HT1080 (cell line): Measurements from ENCODE around the gene TRRAP. TPM values are rescaled to one million over a fixed set of nuclear protein-coding genes. Genes with fewer than 3 reads are reported as not detected.
"Not testable (repeated sequence)": the region's sequence is repeated elsewhere in the genome, so short reads cannot be mapped to it uniquely, and the experiment has no call there.

ENCODE experiments used
- DNase-seq: peaks from one replicate; pipeline ENCODE4 v3.0.0-alpha.2; 2015; ENCODE audit warnings: low read depth
- total RNA-seq: library from RNA; depleted of rRNA; stranded (reverse); fragments of >200 nt; shearing (Covaris generic); gene quantifications from 2 replicates; pipeline ENCODE4 v1.2.3, GENCODE V29; 2014

Gene TRRAP
- total RNA-seq, 1 experiment from 2014 or later = 14.7 TPM

DNA sequence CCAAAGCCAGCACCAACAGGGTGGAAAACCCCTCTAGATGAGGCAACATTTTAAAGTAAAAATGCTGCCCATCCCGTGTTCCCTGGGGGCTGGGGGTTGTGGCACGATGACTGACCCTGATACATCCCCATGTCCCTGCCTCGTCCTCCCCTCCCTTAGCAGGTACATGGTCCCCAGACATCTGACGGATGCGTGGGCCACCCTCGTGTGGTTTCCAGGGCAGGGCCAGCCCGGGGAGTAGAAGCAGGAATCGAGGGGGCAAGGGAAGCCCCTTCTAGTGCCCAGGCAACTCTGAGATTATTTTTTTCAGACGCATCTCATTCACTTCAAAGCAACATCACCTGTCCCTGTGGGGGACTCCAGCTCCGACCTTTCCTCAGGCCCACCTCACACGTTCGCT, 12.0 kb upstream of the TRRAP start:
- no peak for DNase-seq

- no peak for DNase-seq
Measured at GRCh38 chr7:98866765-98867164, 11.6 kb upstream of the TRRAP start.

- no peak for DNase-seq
Measured at GRCh38 chr7:98868450-98868849, 9.9 kb upstream of the TRRAP start.

DNA sequence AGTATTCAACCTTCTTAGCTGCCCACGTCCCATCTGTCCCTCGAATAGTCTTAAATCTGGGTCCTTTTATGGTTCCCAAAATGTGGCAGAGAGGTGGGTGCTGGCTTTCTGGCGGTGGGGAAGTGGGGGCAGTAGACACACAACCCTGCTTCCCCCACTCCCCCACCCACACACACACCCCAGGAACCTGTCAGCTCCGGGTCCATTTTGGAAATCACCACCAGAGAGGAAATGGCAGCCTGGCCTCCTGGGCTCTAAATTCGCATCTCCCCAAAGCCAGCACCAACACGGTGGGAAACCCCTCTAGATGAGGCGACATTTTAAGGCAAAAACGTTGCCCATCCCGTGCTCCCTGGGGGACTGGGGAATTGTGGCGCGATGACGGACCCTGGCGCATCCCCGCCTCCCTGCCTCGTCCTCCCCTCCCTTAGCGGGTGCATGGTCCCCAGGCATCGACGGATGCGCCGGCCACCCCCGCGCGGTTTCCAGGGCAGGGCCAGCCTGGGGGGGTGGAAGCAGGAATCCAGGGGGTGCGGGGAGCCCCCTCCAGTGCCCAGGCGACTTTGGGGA, 9.2 kb upstream of the TRRAP start:
- no peak for DNase-seq

DNA sequence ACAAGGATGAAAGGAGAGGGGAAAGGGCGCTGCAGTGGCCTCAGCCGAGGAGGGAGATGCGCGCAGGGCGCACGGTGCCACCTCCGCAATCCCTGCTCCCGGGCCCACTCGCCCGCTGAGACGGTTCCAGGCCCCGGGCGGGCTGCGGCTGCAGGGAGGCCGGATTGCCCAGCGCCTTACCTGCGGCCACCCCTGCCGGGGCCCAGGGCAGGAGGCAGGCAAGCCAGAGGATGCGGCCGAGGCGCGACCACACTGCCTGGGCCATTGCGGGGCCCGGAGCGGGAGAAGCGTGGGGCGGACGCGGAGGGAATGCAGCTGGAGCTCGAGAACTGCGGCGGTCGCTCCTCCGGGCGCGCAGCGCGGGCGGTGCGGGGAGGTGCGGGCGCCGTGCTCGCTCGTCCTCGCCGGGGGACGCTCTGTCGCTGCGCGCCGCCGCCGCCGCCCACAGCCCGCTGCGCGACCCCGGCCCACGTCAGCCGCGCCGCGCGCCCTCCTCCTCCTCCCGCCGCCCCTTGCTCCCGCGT, 8.7 kb upstream of the TRRAP start, which contains the start of gene TMEM130:
Gene TMEM130 (minus strand): TSS at position 418 of the 524 bp plus-strand sequence. CDS start 153 bp downstream, at position 265.
- DNase-seq = no peak

DNA sequence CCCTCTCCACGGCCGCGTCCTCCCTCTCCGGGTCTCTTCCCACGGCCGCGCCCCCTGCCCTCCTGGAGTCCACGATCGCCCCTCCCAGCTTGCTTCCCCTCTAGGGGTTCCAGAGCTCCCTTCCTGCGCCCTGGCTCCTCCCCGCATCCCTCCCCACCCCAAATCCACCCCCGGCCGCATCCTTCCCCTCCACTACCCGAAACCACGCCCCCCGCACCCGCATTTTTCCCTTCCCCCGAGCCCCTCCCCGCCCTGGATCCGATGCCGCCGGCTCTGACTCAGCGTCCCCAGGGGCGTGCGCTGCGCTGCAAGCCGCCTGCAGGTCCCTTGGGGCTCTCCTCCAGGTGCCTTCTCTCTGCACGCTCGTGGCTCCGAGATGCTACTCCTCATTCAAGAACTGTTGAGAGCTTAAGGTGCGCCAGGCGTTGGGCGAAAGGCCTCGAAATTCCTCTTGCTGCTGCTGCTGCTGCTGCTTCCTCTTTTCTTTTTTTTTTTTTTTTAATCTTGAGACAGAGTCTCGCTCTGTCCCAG, 8.1 kb upstream of the TRRAP start:
- DNase-seq = no peak

DNA sequence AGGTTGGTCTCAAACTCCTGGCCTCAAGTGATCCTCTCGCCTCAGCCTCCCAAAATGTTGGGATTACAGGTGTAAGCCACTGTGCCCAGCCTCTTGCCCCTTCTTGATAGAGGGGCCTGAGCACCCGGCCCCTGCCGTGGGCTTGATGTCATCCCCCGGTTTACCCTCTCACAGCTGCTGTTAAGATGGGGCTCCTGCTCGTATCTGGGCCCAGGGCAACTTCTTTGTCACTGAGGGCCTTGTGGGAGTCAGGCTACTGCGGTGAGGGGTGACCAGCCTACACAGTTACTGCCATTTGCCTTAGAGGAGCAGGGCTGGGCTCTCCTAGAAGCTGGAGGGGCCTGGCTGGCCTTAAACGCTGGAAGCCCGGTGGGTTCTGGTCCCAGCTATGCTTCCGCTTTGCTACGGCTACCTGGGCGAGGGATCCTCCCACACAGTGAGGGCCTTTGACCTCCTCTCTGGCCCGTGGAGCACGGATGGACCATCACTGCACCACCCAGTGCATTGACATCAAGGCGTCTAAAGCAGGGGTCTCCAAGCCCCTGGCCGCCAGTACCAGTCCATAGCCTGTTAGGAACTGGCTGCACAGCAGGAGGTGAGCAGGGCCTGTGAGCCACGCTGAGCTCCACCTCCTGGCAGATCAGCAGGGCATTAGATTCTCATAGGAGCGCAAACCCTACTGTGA, 7.4 kb upstream of the TRRAP start:
- no peak for DNase-seq

DNA sequence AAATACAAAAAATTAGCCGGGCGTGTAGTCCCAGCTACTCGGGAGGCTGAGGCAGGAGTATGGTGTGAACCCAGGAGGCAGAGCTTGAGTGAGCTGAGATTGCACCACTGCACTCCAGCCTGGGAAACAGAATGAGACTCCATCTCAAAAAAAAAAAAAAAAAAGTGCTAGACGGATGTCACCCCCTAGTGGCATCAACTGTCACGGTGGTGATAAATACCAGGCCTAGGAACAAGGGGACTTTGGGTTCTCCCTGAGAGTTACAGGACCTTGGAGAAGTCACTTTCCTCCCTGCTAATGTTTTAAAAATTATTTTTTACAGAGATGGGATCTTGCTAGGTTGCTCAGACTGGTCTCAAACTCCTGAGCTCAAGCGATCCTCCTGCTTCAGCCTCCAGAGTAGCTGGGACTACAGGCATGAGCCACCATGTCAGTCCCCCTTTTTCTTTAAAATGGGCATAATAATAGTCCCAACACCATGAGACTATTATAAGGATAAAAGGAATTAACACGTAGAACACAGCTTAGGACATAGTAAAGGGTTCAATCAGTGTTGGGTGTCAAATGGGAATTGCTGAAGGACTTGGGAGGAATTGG, 5.9 kb upstream of the TRRAP start:
- DNase-seq = no peak

- not testable (repeated sequence) for DNase-seq
Measured at GRCh38 chr7:98873610-98874009, 4.7 kb upstream of the TRRAP start.

DNA sequence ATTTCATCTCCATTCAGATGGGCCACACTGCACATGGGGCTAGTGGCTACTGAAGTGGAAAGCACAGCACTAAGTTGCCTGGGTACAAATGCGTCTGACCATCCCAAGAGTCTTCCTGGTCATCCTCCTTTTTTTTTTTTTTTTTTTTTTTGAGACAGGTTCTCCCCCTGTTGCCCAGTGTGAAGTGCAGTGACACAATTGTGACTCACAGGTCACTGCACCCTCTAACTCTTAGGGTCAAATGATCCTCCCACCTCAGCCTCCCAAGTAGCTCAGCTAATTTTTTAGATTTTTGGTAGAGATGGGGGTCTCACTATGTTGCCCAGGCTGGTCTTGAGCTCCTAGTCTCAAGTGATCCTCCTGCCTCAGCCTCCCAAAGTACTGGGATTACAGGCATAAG, 3.4 kb upstream of the TRRAP start:
- no peak for DNase-seq

DNA sequence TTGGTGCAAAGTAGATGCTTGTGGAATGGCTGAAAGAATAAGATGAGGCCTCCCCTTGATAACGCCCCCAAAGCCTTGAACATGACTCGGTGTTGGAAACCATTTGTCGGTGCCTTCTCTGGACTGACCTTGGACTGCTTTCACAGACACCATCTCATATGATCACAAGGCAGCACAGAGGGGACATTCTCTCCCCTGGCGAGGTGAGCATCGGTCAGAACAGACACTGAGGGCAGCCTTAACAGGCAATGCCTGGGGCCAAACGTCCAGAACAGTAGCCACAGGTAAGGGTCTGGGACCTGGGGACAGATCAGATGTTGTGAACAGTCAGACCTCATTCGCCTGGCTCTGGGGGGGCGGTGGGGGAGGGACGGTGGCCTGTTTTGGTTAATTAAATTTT, 2.8 kb upstream of the TRRAP start:
- no peak for DNase-seq

DNA sequence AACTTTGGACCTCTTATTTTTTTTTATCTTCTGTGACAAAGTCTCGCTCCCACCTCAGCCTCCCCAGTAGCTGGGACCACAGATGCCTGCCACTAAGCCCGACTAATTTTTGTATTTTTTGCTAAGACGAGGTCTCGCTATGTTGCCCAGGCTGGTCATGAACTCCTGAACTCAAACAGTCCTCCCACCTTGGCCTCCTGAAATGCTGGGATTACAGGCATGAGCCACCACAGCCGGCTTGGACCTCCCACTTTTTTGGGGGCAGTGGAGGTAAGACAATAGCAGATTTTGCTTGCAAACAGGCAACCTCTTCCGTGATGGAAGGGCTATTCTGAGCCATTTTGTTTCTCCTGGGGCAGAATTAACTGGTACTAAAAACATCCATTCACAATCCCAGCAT, 1.2 kb upstream of the TRRAP start:
- DNase-seq = no peak

DNA sequence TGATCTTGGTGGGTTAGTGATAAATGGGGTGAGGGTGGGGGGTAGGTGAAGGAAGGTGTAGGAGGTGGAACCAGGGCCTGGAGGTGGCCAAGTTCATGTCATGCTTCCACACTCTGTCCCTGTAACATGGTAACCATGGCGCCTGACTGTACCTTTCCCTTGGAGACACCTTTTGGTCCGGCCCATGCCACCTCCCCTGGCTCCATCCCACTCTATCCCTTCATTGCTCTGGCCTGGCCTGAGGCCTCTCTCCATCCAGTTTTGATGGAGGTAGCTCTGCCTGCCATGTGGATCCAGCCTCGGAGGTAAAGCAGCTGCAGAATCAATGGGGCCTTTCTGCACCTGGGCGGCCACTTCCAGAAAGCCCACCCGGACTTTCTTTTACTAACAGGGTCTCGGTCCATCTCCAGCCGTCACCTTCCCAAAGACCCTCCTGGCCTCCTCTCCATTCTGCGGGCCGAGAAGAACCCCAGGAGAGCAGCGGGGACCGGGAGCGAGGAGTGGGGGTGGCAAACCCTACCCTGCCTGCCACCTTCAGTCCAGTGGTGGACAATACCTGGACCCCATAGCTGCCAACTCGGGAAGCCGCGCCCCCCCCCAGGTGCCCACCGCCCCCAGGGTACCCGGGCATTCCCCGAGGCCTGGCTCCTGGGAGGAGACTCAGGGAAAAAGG, 504 bp upstream of the TRRAP start:
- no peak for DNase-seq

- peak; percentile 23 for DNase-seq
Measured at GRCh38 chr7:98879198-98879978, 1.1 kb downstream of the TRRAP start.

DNA sequence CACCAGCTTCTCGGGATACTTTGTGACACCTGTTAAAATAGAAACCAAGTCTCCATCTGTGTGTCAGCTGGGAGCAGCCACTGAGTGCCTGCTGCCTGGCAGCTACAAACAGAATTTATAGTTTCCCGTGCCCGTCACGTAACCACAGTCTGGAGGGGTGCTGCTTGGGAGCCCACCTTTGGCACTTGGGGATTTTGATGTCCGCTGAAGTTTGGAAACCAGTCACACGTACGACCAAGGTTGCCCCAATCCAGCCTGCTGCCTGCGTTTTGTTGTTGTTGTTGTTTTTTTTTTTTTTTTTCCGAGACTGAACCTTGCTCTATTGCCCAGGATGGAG, 1.6 kb downstream of the TRRAP start:
- DNase-seq = no peak

DNA sequence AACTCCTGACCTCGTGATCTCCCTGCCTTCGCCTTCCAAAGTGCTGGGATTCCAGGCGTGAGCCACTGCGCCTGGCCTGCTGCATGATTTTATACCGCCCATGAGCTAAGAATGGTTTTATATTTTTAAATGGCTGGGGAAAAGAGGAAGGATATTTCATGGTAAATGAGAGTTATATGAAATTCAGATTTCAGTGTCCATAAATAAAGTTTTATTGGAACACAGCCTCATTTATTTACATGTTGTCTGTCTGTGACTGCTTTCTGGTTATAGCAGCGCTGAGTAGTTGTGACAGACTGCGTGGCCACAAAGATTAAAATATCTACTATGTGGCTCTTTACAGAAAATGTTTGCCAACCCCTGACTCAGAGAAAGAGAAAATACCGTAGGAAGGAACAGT, 2.2 kb downstream of the TRRAP start:
- no peak for DNase-seq

DNA sequence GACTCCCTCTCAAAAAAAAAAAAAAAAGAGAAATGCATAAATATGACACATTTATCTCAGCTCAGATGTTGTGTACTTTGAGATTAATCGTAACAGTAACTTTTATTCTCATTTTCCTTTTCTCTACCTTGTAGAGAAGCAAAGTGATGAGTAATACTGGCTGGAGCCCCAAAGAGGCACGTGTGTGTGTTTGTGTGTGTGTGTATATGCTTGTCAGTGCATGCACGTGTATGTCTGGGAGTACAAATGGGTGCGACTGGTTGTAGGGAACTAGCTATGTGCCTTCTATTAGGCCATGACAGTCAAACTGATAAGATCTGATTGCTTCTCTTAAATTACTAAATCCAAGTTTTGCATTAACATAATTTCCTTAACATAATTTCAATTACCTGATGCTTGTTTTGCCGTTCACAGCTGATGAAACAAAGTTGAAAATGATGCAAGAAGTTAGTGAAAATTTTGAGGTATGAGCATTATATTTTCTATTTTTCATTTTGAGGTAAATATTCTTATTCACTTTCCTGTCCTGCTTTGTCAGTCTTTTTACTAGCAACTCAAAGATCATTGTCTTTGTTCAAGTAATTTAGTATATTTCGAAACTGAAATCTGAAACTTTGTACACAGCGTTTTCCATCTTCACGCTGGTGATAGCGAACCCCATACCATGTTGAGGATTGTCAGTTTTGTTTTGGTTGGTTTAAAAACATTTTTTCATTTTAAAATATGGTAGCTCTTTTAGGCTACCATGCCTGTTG, 3.4 kb downstream of the TRRAP start:
- no peak for DNase-seq

DNA sequence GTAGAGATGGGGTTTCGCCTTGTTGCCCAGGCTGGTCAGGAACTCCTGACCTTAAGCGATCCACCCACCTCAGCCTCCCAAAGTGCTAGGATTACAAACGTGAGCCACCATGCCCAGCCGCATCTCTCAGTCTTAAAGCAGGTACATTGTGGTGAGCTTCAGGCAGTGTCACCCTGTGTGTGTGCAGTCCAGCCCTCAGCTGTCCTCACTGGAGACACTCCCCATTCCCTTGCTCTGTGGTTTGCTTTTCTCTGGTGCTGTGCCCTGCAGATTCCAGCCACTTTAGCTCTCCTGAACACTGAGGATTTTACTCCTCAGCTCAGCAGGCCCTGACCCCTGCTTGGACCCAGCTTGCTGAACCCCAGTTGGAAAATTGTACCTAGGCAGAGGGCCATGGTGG, 6.1 kb downstream of the TRRAP start:
- no peak for DNase-seq

- no peak for DNase-seq
Measured at GRCh38 chr7:98887038-98887437, 8.7 kb downstream of the TRRAP start.

DNA sequence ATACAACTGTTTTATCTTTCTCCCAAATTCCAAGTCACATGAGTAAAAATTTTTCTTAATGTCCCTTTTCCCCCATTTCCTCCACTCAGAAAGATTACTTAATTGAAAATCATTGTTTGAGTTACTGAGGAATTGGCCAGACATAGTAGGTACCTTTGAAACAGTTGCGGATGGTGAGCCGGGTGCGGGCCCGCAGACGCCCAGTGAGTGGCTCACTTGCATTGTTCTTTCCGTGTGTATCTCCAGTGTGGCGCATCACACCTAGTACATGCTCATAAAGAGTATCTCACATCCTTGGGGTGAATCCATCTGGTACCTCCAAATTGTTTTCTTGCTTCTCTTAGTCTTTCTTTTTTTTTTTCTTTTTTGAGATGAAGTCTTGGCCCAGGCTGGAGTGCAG, 14.3 kb downstream of the TRRAP start:
- no peak for DNase-seq

DNA sequence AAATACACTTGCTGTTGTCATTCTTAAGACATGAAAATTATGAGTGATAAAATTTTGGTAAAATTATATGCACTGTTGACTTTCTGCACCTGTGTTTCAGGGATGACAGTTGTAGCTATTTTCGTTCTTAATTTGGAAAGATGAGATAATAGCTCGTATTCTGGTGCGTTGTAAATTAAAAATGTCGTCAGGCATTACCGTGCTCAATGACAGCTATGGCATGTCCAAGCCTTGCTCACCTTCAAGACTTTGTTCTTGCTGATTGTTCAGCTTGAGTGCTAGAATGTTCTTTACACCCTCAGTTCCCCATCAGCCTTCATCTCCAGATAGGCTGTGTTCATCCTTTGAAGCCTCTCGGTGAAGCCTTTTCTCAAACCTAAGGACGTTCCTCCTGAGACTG, 21.5 kb downstream of the TRRAP start:
- DNase-seq = no peak
